ENCODE results near the gene SLC1A3.

The SLC1A3 gene

DNA sequence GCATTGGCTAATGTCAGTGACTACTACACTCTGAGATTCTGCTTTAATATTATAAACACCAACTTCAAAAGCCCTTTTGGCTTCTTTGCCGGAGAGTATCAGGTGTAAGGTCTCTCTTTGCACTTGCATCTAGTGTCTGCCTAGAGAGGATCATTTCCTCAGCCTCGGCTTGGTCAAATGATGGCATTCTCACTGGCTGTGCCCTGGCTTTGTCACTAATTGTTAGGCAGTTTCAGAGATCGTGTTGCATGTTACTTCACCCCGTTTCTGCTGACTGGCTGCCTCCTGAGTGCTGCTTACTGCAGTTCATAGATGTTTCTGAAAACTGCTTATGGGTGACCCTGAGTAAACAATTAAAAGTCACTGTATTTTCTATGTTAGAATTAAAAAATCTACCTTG, 48.8 kb downstream of the SLC1A3 start:
- no peak for DNase-seq (ENCODE audit: low read depth)

DNA sequence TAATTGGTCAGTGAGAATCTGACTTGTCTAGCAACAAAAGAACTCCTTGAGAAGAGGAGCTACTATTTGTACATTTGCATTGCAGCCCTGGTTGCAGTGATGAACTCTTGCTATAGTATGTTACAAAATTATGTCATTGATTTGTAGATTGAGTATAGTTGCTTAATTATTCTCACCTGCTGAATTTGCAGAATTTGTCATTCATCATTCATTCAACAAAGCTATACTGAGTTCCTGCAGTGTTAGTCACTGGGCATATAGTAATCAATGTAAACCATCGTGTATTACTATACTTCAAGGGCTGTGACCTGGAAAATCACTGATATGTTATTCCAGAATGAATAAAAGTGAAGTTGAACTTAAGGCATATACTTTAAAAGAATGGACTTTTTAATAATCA, 50.1 kb downstream of the SLC1A3 start:
- DNase-seq (ENCODE audit: low read depth) = peak; percentile 59

DNA sequence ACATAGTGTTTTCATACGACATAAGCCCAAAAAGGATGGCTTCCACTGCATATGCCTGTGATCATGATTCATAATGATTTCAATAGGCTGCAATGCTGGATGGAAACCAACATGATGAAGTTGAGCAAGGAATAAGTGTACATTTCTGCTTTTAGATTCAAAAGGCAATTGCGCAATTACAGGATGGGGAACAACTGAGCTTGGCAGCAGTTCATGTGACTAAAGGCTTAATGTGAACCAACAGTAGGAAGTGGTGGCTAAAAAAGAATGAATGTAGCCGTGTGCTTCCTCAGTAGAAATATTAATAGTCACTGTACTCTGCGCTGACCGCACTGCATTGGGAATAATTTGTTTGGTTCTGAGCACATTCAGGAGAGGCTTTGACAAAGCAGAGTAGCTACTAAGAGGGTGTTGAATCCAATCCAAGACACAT, 51.2 kb downstream of the SLC1A3 start:
- DNase-seq (ENCODE audit: low read depth) = peak; percentile 99

DNA sequence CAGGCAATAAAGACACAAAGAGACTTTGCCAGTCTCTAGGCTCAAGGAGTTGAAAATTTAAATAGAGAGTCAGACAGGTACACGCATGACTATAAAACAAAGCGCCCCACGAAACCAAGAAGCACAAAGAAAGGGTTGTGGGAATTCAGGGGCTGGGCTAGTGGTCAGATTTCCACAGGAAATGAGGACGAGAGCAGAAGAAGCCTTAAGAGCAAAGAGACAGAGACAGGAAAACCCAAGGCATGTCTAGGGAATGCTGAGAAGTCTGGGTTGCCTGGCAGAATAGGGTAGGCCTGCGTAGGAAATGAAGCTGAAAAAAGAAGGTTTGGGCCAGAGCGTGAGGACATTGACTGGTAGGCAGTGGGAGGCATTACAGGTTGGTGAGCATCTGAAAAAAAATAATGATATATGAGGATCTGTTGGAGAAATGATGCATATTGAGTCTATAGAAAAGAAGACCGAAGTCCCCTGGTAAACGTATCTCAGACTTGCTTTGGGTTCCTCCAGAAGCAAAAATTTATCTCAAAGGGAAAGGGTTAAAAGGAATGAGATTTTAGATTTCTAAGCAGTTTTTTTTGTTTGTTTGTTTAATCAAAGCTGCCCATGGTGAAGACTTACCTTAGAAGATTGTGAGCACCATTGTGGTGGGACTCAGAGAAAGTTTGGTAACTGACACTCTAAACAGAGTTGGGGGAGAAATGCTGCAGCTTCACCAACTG, 51.8 kb downstream of the SLC1A3 start:
- DNase-seq (ENCODE audit: low read depth) = peak; percentile 49

DNA sequence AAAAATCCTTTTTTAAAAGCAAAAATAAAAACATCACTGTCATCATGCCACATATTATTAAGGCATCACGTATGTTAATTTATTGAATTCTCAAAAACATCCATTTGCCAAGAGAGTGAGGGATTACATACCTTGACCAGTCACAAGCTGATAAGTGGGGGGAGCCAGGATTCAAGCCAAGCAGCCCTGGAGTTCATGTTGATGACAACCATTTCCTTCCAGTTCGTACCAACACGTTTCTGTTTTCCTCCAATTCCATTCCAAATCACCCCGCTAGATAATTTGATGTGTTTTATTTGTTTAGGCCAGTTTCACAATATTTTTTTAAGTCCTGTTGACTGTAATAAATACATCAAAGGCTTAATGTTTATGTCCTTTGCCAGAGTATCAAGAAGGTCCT, 53.0 kb downstream of the SLC1A3 start:
- no peak for DNase-seq (ENCODE audit: low read depth)

DNA sequence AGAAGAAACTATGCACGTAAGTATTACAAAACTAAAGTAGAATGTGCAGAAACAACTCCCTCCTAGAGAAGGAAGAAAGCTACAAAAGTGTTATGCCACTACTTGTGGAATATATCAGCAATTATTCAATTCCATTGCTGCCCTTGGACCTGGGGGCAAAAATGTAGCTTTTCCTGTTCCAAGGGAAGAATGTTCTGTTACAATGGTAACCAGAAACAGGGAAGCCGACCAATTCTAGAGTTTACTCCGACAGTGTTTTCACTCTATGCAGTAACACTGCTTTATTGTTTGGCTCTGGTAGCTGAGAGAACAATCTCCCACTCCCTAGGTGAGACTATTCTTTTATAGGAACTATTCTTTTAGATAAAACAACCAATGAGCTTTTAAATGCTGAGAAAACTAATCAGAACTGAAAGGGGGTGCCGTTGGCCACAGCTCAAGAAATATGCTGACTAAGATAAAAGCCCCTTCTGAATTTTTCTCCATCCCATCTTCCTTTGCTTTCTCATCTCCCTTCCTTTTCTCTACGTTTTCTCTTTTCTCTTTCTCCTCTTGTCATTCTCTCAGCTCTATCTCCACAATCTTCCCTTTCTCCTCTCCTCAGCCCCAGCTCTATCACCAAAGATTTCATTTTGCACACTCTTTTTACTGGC, 54.1 kb downstream of the SLC1A3 start:
- no peak for DNase-seq (ENCODE audit: low read depth)

DNA sequence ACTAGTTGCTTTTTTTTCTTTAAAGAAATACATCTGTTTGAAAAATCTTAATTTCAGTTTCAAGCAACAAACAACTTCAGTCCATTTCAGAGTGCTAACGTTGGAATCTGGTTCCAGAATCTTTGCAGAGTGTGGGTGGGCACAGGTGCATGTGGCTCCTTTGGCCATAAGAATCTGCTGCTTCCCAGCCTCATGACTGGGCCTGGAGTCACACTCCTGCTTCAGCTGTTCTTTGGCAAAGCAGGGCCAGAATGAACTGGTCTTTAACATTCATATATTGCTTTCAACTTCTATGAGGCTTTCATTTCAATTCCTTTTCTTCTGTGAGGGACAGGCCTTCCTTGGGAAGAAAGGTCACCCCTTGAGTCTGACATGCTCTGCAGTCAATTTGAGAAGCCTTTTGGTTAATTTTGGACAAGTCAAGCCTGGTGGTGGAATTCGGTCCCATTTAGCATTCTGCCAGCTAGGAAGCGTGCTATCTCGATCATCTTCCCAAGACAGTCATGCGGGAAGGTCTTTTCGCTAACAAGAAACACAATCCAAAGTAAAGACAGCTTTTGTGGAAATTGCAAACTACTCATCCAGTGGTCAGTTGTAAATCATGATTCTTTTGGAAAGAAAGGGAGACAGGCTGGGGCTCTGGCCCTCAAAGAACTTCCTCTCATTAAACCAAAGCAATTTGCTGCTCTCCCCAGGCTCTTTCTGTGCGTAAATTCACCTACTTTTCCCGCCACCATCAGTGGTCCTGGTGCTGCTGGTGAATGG, 55.2 kb downstream of the SLC1A3 start:
- no peak for DNase-seq (ENCODE audit: low read depth)

DNA sequence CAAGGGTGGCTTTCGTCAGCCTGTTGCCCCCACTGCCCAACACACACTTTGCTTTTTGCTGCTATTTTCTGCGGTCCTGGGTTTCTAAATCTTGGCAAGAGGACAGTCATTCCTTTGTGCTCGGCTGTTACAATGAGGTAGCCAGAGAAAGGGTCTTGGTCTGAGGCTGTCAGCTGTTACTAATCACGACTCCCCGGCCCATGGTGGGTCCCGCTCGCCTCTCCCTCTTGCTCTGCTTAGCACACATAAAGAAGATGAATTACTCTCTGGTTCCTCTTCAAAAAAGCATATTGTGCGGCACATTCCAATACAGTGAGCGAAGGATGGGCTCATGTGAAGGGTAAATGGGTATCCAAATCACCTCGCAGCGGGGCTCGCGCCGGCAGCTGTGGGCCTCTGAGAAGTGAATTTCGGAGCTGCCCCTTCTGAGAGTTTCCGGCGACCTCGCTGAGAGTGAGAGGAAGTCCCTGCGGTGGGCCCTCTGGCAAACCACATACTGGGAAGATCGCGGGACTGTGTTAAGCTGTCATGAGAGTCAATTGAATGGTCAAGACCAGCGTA, 56.0 kb downstream of the SLC1A3 start:
- no peak for DNase-seq (ENCODE audit: low read depth)

DNA sequence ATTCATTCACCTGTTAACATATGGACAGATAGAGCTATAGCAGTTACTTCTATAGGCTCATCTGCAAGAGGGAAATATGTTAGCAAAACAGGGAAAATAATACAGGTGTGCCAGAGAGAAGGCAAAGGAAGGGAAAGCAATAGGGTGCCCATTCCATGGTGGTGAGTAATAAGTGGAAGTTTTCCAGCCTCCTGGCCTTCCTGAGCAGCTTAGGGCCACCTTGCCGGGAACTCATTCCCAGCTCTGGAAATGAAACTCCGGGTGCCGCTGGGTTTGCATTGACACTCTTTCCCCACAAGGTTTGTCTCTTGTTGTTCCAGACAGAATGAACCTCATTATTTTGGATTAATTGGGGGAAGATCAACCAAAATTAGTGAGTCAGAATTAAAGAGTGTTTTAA, 58.4 kb downstream of the SLC1A3 start:
- no peak for DNase-seq (ENCODE audit: low read depth)

DNA sequence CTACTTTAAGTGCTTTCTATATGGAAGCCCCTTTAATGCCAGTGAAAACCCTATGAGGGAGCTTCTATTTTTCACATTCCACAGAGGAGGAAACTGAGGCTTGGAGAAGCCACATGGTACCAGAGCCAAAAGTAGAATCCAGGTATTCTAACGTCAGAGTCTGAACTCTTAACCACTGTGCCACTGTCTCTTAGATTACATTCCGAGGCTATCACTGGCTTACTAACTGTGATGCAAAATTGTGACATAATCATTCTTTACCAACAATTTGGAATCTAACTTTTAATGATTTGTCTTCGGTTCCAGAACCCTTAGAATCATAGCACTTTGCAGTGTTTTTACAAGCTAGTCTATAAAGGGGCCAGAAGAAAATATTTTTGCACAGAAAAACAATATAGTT, 59.2 kb downstream of the SLC1A3 start:
- no peak for DNase-seq (ENCODE audit: low read depth)

DNA sequence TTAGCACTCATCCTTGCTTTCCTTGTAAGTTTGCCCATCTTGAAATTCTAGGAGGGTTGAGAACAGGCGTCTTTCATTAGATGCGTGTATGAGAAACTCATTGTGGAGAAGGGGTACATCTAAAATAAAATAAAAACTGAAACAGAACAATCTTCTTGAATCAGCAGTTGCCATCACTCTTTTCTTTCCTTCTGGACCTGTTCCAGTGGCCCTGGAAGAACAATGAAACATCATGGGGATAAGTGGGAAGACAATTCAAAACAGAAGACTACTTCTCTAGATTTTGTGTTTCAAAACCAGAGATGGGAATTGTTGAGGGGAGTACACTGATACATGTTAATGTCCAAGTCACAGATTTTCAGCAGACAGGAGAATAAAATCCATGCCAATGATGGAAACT, 59.9 kb downstream of the SLC1A3 start:
- no peak for DNase-seq (ENCODE audit: low read depth)

DNA sequence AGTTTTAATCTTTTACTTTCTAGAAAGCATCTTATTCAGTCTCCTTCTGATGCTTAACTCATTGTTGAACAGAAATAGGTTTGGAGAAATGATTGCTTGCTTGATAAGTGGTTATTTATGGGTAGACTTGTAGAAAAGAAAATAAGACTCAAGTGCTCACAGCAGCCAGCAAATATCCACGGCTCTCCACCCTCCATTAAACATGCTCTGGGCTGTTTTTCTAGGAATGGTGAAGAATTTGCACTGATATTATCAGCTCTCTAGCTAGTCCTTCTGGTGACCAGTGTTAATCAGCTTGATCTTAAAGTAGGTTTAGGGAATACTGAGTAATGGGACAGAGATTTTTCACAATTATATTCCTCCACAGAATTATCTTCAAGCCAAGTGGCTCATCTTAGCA, 60.6 kb downstream of the SLC1A3 start:
- no peak for DNase-seq (ENCODE audit: low read depth)

DNA sequence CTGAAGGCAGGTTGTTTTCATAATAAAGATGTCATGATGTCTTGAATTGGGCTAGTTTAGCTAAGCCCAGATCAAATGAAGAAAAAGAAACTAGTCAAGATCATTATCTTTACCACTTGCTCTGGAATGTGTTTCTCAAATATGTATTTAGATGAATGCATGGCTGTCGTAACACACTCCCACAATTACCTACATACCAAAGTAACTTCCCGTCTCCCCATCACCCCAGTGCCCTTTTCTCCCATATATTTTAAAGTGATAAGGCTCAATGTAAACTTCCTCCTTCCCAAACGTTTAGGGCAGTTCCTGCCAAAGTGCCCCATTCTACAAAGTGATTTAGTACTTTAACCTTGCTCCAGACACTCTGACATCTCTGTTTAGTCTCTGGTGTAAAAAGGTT, 61.4 kb downstream of the SLC1A3 start:
- DNase-seq (ENCODE audit: low read depth) = no peak

DNA sequence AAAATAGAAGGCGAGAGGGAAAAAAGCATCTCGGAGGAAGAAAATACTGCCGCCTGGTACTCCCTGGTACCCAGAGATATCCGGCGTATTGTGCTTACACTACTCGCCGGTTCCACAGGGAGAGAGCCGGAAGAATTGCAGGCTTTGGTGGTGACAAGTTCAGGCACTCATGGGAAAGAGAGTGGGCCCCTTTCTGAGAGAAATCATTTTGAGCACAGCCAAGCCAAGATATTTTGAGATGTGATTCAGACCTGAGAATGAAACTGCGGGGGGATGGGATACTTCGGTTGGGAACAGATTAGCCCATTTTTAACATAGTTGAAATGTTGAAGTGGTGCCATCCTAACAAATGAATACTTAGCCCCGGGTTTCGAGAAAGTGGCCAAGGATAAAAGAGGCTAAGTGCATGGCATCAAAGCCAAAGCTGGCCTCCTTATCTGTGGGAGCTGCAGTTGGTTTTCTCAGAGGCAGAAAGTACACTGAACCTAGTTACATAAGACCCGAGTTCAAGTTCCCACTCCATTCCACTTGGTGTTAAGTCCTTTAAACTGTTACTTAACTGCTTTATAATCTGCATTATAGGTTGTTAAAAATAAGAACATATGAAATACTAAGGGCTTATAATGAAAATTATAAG, 62.7 kb downstream of the SLC1A3 start:
- DNase-seq (ENCODE audit: low read depth) = no peak

DNA sequence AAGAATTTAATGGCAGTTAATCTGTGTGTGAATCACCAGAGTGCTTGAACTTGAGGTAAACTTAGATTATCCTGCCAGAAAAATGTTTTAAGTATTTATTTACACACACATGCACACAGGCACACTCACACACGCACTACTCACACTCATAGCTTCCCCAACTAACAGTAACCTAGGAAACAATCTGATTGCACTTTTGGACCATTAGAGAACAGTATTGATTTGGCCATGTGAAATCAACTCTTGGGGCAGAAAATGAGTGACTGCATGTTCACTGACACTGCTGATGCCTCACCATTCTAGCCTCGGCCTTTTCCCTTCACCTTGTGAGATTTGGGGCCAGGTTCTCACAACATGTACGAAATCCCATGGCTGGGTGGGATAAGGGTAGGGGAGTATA, 64.1 kb downstream of the SLC1A3 start:
- no peak for DNase-seq (ENCODE audit: low read depth)

DNA sequence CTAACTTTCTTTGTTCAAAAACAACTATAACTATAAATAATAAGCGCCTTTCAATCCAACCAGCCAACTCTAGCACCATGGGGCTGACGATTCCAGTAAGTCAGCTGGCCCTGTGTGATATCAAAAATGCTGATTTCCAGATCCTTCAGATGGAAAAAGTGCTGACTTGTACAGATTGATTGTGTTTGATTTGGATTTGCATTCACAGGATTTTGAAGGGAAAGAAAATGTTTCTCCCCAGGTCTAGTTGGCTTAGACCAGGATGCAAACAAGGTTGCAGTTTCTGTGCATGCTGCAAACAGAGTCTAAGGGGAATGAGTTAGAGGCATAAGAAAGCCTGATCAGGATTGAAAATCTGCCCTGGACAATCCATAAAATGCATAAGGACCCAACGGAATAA, 68.9 kb downstream of the SLC1A3 start:
- no peak for DNase-seq (ENCODE audit: low read depth)

DNA sequence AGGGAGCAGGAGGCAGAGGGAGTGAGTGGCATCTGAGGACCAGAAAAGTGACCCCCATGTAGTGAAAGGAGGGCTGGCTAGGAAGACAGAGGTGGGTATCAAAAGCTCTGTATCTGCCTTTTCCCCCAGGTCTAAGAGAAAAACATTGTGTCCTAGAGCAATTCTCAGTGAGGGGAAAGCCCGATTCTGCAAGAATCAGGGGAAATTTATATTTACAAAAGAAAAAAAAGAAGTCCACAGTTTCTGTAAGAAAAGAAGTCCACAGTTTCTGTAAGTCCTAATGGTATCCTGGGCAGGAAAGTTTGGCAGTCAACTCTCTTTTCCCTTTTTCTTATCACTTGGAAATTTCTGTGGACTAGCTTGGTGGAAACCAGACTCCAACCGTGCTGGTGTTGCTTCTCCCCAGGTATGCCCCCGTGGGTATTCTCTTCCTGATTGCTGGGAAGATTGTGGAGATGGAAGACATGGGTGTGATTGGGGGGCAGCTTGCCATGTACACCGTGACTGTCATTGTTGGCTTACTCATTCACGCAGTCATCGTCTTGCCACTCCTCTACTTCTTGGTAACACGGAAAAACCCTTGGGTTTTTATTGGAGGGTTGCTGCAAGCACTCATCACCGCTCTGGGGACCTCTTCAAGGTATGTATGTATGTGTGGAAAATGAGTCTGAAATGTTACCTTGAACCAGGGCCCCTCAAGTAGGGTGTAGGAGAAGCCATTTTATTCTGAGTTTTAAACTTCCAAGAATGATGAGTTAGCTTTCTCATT, 73.0 kb downstream of the SLC1A3 start:
- DNase-seq (ENCODE audit: low read depth) = no peak

DNA sequence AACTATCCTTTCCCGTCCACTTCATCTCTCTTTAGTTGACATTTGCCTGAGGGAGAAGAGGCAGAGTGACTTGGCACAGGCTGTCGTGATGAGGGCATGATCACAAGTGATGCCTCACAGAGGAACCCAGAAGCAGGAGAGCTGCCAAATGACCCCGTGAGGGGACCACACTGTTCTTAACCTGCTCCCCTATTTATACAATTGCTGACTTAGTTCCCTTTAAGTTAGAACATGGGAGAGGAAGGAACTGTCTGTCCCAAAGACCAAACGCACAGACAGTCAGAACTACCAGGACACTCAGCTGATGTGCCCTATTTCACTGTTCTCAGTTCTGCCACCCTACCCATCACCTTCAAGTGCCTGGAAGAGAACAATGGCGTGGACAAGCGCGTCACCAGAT, 73.7 kb downstream of the SLC1A3 start:
- no peak for DNase-seq (ENCODE audit: low read depth)

DNA sequence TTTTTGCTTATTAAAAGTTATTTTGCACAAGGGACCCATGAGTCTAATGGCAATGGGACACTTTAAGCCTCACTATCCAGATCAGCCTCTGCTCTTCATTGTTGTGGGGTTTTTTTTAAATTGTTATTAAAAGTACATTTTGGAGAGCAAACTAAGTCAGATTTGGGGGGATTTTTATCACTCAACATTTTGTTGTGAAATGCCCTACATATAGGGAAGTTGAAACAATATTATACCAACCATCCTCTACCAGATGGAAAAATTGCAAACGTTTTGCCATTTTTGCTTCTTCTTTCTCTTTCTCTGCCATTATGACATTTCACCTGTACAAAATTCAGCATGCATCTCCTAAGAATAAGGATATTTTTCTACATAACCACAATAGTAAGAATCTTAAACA, 75.3 kb downstream of the SLC1A3 start:
- no peak for DNase-seq (ENCODE audit: low read depth)

DNA sequence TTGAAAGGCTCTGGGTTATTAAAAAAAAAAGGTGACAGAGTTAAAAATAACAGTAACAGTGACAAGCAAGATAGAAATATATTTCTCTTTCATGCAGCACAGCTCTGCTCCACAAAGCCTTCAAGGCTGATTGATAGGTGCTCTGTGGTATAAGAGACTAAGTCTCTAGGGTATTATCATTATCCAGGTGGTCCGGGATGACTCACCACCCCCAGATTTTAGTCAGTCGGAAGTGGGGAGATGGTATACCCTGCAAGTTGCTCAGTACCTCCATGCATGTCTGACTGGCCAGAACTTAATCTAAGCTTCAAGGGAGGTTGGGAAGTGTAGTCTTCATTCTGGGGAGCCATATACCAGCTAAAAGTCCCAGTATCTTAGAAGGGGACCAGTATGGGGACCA, 76.1 kb downstream of the SLC1A3 start:
- no peak for DNase-seq (ENCODE audit: low read depth)

DNA sequence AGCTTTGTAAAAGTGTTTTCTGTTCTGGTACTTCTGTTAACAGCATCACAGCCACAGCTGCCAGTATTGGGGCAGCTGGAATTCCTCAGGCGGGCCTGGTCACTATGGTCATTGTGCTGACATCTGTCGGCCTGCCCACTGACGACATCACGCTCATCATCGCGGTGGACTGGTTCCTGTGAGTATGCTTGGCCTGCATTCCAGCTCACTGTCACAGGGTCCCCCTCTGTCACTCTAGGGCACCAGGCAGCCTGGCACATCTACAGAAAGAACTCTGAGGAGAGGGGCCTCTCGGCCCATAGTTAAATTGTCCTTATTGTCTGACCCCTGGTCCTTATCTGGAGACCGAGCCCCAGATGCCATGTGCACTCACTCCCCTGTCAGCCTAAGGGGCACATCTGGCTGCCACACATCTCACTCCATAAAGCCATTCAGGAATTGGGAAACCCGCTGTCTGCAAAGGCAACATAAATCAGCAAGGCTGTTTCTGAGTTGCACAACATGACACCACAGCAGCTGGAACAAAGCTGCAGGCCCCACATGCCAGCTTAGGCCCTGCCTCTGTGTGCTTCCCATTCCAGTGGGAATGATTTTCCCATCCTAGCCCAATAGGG, 77.5 kb downstream of the SLC1A3 start:
- no peak for DNase-seq (ENCODE audit: low read depth)

Data from ELR (cell line).